GM12878 (cell line): ENCODE results near the gene SYNGAP1. TPM values are rescaled to one million over a fixed set of nuclear protein-coding genes. Genes with fewer than 3 reads are reported as not detected.

Source experiments
- ATAC-seq: fragments of 200-7000 bp; cut with Tn5 transposase; 3 replicates; pipeline ENCODE4 v1.9.1; 2020; ENCODE audit warnings: mild to moderate bottlenecking, moderate library complexity
- BruUV-seq: library from RNA; stranded (reverse); fragments of 400-500 nt; replicated peaks from 2 replicates; lab custom pipeline; 2021; lab: Mats Ljungman, UMichigan
- CTCF ChIA-PET: fragments of 300-600 bp; sonication (Branson Sonifier 250); formaldehyde crosslinking; extraction: SDS; loops from one replicate; lab custom pipeline; 2021; ENCODE audit warnings: inconsistent platforms; lab: Yijun Ruan, JAX
- POLR2A ChIA-PET: fragments of 350-600 bp; formaldehyde crosslinking; extraction: SDS; loops from one replicate; lab custom pipeline; 2021; ENCODE audit warnings: inconsistent platforms; lab: Charles Lee
- RAD21 ChIA-PET: fragments of 300-600 bp; sonication (Branson Sonifier 250); formaldehyde crosslinking; loops from one replicate; lab custom pipeline; 2023; ENCODE audit warnings: antibody characterized with exemption; ENCODE audit not compliant: unreplicated experiment; lab: Charles Lee
- SMC1A ChIA-PET: fragments of 300-600 bp; sonication (Branson Sonifier 250); formaldehyde crosslinking; loops from one replicate; lab custom pipeline; 2023; ENCODE audit not compliant: unreplicated experiment, uncharacterized antibody; lab: Charles Lee
- DNase-seq: peaks from one replicate; pipeline ENCODE4 v3.0.0-alpha.2; 2011; ENCODE audit warnings: low read depth, low spot score
- FAIRE-seq: peaks from 3 replicates; lab custom pipeline; 2011; peaks lifted over from hg19 to GRCh38; lab: Jason Lieb, UNC
- H2AFZ ChIP-seq: 2 replicates; pipeline ENCODE4 v1.6.0; 2011; ENCODE audit warnings: low read depth, low read length, control low read depth; ENCODE audit not compliant: control insufficient read depth
- H3K27ac ChIP-seq: 2 replicates; pipeline ENCODE4 v1.5.1; 2011; ENCODE audit warnings: control low read depth; ENCODE audit not compliant: control insufficient read depth, insufficient read depth
- H3K27me3 ChIP-seq, 2 experiments: replicated peaks in 1 of 2; 2 replicates each; pipeline versions ENCODE4 v1.6.0 to v1.6.1; 2011; ENCODE audit warnings: low read length in 1 of 2; ENCODE audit not compliant: control insufficient read depth in 2 of 2, insufficient read depth in 2 of 2
- H3K36me3 ChIP-seq, 2 experiments: 2 replicates each; pipeline ENCODE4 v1.5.1; 2011; ENCODE audit warnings: low read length in 1 of 2; ENCODE audit not compliant: control insufficient read depth in 2 of 2, insufficient read depth in 2 of 2
- H3K4me1 ChIP-seq: 2 replicates; pipeline ENCODE4 v1.6.1; 2011; ENCODE audit warnings: mild to moderate bottlenecking, low read length, moderate library complexity, mixed read lengths; ENCODE audit not compliant: control insufficient read depth, insufficient read depth
- H3K4me2 ChIP-seq: 2 replicates; pipeline ENCODE4 v1.6.0; 2011; ENCODE audit warnings: control low read depth; ENCODE audit not compliant: control insufficient read depth, insufficient read depth
- H3K4me3 ChIP-seq: fragments of 200-600 bp; sonication (generic); 2 replicates; pipeline ENCODE4 v1.5.1; 2016
- H3K79me2 ChIP-seq: 2 replicates; pipeline ENCODE4 v1.6.0; 2011; ENCODE audit warnings: low read length; ENCODE audit not compliant: control insufficient read depth, insufficient read depth
- H3K9ac ChIP-seq: 2 replicates; pipeline ENCODE4 v1.8.0; 2011; ENCODE audit warnings: low read length, control low read depth, mixed read lengths; ENCODE audit not compliant: control insufficient read depth, insufficient read depth
- H3K9me3 ChIP-seq: replicated peaks from 3 replicates; pipeline ENCODE4 v1.5.1; 2011; ENCODE audit warnings: mild to moderate bottlenecking, low read length; ENCODE audit not compliant: control insufficient read depth, insufficient read depth
- H4K20me1 ChIP-seq: 2 replicates; pipeline ENCODE4 v1.6.0; 2011; ENCODE audit not compliant: control insufficient read depth, insufficient read depth
- BRCA1 ChIP-seq: IDR thresholded peaks from 2 replicates; pipeline ENCODE4 v1.6.1; 2011; ENCODE audit warnings: low read depth, low read length, improper control_type of control experiment
- CBX5 ChIP-seq: sonication (generic); IDR thresholded peaks from 2 replicates; pipeline ENCODE4 v1.6.1; 2016; ENCODE audit warnings: low read depth, moderate library complexity, mild to moderate bottlenecking, inconsistent platforms
- CEBPB ChIP-seq, 2 experiments: fragments of 150-350 bp in 1 of 2; IDR thresholded peaks; 2 replicates each; pipeline ENCODE4 v1.6.1; 2012 to 2014; ENCODE audit warnings: low read depth in 2 of 2, low read length in 2 of 2, borderline replicate concordance in 1 of 2, inconsistent platforms in 1 of 2
- EP300 ChIP-seq, 2 experiments: fragments of 150-350 bp in 1 of 2; IDR thresholded peaks; 2 replicates each; pipeline ENCODE4 v1.6.1; 2011 to 2012; ENCODE audit warnings: low read depth in 2 of 2, low read length in 2 of 2, borderline replicate concordance in 1 of 2, improper control_type of control experiment in 1 of 2, inconsistent platforms in 1 of 2; ENCODE audit not compliant: control insufficient read depth in 1 of 2
- ETV6 ChIP-seq, 2 experiments: fragments of 450-650 bp in 1 of 2; IDR thresholded peaks in 1 of 2; conservative IDR thresholded peaks in 1 of 2; 2 replicates each; pipeline ENCODE4 v1.6.1; 2014; ENCODE audit warnings: antibody characterized with exemption in 1 of 2, borderline replicate concordance in 1 of 2, low read depth in 1 of 2, mild to moderate bottlenecking in 1 of 2, moderate library complexity in 1 of 2
- HDAC2 ChIP-seq: fragments of 200-600 bp; sonication (generic); IDR thresholded peaks from 2 replicates; pipeline ENCODE4 v1.6.1; 2017
- NFXL1 ChIP-seq: fragments of 450-650 bp; IDR thresholded peaks from 2 replicates; pipeline ENCODE4 v1.6.1; 2017; ENCODE audit warnings: antibody characterized with exemption, mild to moderate bottlenecking, borderline replicate concordance
- NFYA ChIP-seq: IDR thresholded peaks from 2 replicates; pipeline ENCODE4 v1.6.1; 2011; ENCODE audit warnings: low read depth, mild to moderate bottlenecking, low read length, improper control_type of control experiment, borderline replicate concordance
- RAD21 ChIP-seq: IDR thresholded peaks from 2 replicates; pipeline ENCODE4 v1.6.1; 2011; ENCODE audit warnings: mild to moderate bottlenecking, low read depth, low read length, moderate library complexity; ENCODE audit not compliant: insufficient read depth
- RBBP5 ChIP-seq: fragments of 200-600 bp; sonication (generic); conservative IDR thresholded peaks from 2 replicates; pipeline ENCODE4 v1.6.1; 2016
- SIN3A ChIP-seq: IDR thresholded peaks from 2 replicates; pipeline ENCODE4 v1.6.1; 2012; ENCODE audit warnings: low read depth, low read length, improper control_type of control experiment
- SMARCA5 ChIP-seq: fragments of 450-650 bp; IDR thresholded peaks from 2 replicates; pipeline ENCODE4 v1.6.1; 2017; ENCODE audit warnings: mild to moderate bottlenecking
- SP1 ChIP-seq: IDR thresholded peaks from one replicate; pipeline ENCODE4 v1.6.1; 2011; ENCODE audit warnings: low read depth, low read length
- SREBF2 ChIP-seq: IDR thresholded peaks from 2 replicates; pipeline ENCODE4 v1.6.1; 2012; ENCODE audit warnings: mild to moderate bottlenecking, low read length
- STAT1 ChIP-seq: fragments of 450-650 bp; conservative IDR thresholded peaks from 2 replicates; pipeline ENCODE4 v1.6.1; 2014; ENCODE audit warnings: antibody characterized with exemption, mild to moderate bottlenecking
- STAT3 ChIP-seq: IDR thresholded peaks from 2 replicates; pipeline ENCODE4 v1.6.1; 2011; ENCODE audit warnings: low read depth, low read length, improper control_type of control experiment
- WGBS: methylation state at CpG from one replicate; pipeline ENCODE4 v1.1.6; 2016; ENCODE audit warnings: low lambda C conversion rate; ENCODE audit not compliant: insufficient replicate concordance, insufficient coverage; ENCODE audit errors: missing lambda C conversion rate; 5-methylcytosine and 5-hydroxymethylcytosine counted together
- in situ Hi-C: fragments of 300-500 bp; cut with MboI; formaldehyde crosslinking; loops from 9 replicates; pipeline ENCODE4 v1.14.3; 2018; ENCODE audit warnings: mixed read lengths
- intact Hi-C: fragments of 100-400 bp; cut with micrococcal nuclease; formaldehyde crosslinking; loops from one replicate; pipeline ENCODE4 v1.14.2; 2022; ENCODE audit not compliant: unreplicated experiment
- polyA plus RNA-seq, 11 experiments: library from polyadenylated mRNA; depleted of rRNA in 4 of 11; unstranded in 6 of 11; stranded (reverse) in 5 of 11; fragments of >200 nt; fragmentation: Nextera tagmentation in 4 of 11; fragmentation: Illumina TruSeq in 1 of 11; extraction: Ambion mirVana in 4 of 11; extraction: Trizol in 1 of 11; gene quantifications; 1 replicate in 1 of 11; 2 replicates in 10 of 11; pipeline versions ENCODE4 v1.2.1 to v1.2.3, GENCODE V29; 2011 to 2016; ENCODE audit warnings: inconsistent platforms in 2 of 11, missing spikeins in 2 of 11, low read depth in 1 of 11
- total RNA-seq, 4 experiments: library from RNA; depleted of rRNA in 3 of 4; stranded (reverse); fragments of >200 nt in 3 of 4; fragmentation: Illumina TruSeq in 1 of 4; extraction: Trizol in 1 of 4; gene quantifications; 2 replicates each; pipeline versions ENCODE4 v1.2.1 to v1.2.3, GENCODE V29; 2013 to 2021
- TF ChIP-seq, protein P1 (sequence below): fragments of 150-350 bp; IDR thresholded peaks from 2 replicates; pipeline ENCODE4 v1.6.1; 2016; ENCODE audit warnings: low read depth, low read length
- TF ChIP-seq, protein P2 (sequence below): fragments of 450-650 bp; IDR thresholded peaks from 2 replicates; pipeline ENCODE4 v1.6.1; 2018; ENCODE audit warnings: borderline replicate concordance, mild to moderate bottlenecking; ENCODE audit not compliant: partially characterized antibody

Gene SYNGAP1
- total and polyA plus RNA-seq, 10 of the 15 experiments (the other 5 are each of a cell fraction or from before 2014, with no cell fraction given), result 0.05 to 9.2 (median 1.2) TPM

DNA sequence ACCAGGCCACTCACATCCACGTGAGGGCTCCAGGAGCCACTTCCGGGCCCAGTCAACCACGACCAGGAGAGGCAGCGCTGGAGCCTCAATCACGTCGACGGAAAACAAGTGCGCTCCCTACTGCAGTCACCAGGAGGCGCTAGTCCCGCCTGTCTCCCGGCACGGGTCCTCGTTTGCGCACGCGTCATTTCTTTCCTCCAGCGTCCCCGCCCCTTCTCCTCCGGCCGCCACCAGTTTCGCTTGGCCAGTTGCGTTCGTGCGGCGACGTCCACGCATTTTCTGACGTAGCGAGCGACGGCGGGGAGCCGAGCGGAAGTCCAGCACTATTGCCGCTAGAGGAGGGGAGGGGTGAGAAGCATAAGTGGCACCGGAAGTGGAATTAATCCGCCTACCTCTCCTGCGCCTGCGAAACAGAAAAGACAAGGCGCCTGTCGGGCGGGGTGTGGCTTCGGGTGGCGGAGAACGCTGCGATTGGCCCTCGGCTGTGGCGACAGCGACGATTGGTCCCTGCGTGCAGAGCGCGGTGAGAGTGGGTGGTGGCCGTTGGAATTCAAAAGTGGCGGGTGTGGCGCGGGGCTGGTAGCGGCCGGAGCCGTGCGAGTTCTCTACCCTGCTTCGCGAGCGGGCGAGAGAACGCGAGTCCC lies 28.5 kb upstream of the SYNGAP1 start, which contains the start of gene KIFC1:
KIFC1 (plus strand) TSS at position 546 of the 644 bp plus-strand sequence. CDS start 163 bp downstream, outside the sequence.
- Histone ChIP-seq H3K4me2 (peak within 1 kb of the TSS; percentile 97), H3K79me2 (peaks cover 47% of the 10 kb centered on the region), H3K9me3 (no peaks in the 10 kb centered on the region), H2AFZ (peak within 1 kb of the TSS; percentile 95), H3K27ac (peak within 1 kb of the TSS; percentile 91), H3K4me1 (peaks cover 6% of the 10 kb centered on the region), H3K9ac (peak within 1 kb of the TSS; percentile 94), H3K36me3 (peaks cover 0 to 2% of the 10 kb centered on the region in 2 experiments; a peak in 1 of 4 replicates), H3K4me3 (peak within 1 kb of the TSS; percentile 74), H3K27me3 (no peaks in the 10 kb centered on the region), H4K20me1 (no peaks in the 10 kb centered on the region)
- FAIRE-seq, result peak; percentile 93
- no TSS peak for BruUV-seq
- ChIA-PET RAD21 (interaction anchor here (1.0 to 2.4 kb wide), 3 partner anchors 35 to 63 kb away, joined by 3 to 11 read pairs (median 7); partner anchors contain the start of gene ZBTB9), SMC1A (interaction anchor here (0.7 to 1.2 kb wide), 5 partner anchors 28 to 142 kb away, joined by 3 to 8 read pairs (median 5); partner anchors contain the start of genes RPS18, SYNGAP1 and VPS52), POLR2A (interaction anchor here (0.6 to 1.3 kb wide), 7 partner anchors 19 to 92 kb away, joined by 3 to 4 read pairs (median 3); partner anchors contain the start of genes CUTA, SYNGAP1 and ZBTB9), CTCF (interaction anchor here (0.6 to 1.7 kb wide), 23 partner anchors 9 to 320 kb away, joined by 3 to 19 read pairs (median 4); partner anchors contain the start of genes B3GALT4, SYNGAP1, ZBTB22 and ZBTB9)
- peak; percentile 99 for DNase-seq
- in situ Hi-C loops (no loop called here), intact Hi-C loops (loop anchor here (2.0 to 5.0 kb wide), 3 partner anchors 27 to 114 kb away; partner anchors contain the start of genes B3GALT4 and CUTA)
- ATAC-seq, result peak; percentile 97
- WGBS, result under 1% methylated on average over 60 of the region's 67 CpGs
- TF ChIP-seq, protein P1, sequence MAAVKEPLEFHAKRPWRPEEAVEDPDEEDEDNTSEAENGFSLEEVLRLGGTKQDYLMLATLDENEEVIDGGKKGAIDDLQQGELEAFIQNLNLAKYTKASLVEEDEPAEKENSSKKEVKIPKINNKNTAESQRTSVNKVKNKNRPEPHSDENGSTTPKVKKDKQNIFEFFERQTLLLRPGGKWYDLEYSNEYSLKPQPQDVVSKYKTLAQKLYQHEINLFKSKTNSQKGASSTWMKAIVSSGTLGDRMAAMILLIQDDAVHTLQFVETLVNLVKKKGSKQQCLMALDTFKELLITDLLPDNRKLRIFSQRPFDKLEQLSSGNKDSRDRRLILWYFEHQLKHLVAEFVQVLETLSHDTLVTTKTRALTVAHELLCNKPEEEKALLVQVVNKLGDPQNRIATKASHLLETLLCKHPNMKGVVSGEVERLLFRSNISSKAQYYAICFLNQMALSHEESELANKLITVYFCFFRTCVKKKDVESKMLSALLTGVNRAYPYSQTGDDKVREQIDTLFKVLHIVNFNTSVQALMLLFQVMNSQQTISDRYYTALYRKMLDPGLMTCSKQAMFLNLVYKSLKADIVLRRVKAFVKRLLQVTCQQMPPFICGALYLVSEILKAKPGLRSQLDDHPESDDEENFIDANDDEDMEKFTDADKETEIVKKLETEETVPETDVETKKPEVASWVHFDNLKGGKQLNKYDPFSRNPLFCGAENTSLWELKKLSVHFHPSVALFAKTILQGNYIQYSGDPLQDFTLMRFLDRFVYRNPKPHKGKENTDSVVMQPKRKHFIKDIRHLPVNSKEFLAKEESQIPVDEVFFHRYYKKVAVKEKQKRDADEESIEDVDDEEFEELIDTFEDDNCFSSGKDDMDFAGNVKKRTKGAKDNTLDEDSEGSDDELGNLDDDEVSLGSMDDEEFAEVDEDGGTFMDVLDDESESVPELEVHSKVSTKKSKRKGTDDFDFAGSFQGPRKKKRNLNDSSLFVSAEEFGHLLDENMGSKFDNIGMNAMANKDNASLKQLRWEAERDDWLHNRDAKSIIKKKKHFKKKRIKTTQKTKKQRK, result no peak
- TF ChIP-seq, protein P2, sequence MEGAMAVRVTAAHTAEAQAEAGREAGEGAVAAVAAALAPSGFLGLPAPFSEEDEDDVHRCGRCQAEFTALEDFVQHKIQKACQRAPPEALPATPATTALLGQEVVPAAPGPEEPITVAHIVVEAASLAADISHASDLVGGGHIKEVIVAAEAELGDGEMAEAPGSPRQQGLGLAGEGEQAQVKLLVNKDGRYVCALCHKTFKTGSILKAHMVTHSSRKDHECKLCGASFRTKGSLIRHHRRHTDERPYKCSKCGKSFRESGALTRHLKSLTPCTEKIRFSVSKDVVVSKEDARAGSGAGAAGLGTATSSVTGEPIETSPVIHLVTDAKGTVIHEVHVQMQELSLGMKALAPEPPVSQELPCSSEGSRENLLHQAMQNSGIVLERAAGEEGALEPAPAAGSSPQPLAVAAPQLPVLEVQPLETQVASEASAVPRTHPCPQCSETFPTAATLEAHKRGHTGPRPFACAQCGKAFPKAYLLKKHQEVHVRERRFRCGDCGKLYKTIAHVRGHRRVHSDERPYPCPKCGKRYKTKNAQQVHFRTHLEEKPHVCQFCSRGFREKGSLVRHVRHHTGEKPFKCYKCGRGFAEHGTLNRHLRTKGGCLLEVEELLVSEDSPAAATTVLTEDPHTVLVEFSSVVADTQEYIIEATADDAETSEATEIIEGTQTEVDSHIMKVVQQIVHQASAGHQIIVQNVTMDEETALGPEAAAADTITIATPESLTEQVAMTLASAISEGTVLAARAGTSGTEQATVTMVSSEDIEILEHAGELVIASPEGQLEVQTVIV, result peak; percentile 80
- TF ChIP-seq RBBP5 (no peak), SIN3A (peak; percentile 99), SREBF2 (no peak), SMARCA5 (no peak; the same call in 1 of the 2 replicates), BRCA1 (no peak), CBX5 (no peak), SP1 (peak; percentile 90), NFXL1 (no peak), STAT1 (0 out of 2 replicates have a peak, but pooled peaks have one; percentile 44), STAT3 (no peak), RAD21 (peak; percentile 47), HDAC2 (no peak), ETV6 (conservative IDR thresholded peaks at IDR 0.05 in 1 of 2, IDR thresholded peaks at IDR 0.05 in 1 of 2; ENCODE audit: borderline replicate concordance in 1 of 2, low read depth in 1 of 2) (no peak), CEBPB (IDR thresholded peaks at IDR 0.05; ENCODE audit: borderline replicate concordance in 1 of 2, low read depth in 2 of 2, low read length in 2 of 2) (no peak), EP300 (IDR thresholded peaks at IDR 0.05; ENCODE audit: borderline replicate concordance in 1 of 2, control insufficient read depth in 1 of 2, low read depth in 2 of 2, low read length in 2 of 2) (0 out of 4 replicates have a peak, but pooled peaks have one; percentile 13 to 18), NFYA (no peak; the same call in 1 of the 2 replicates)
